Stimulated activated CD4-positive, alpha-beta T cell treated with anti-CD3 and anti-CD28 coated beads, Interleukin-4, amount 100 ng/mL, for 24 hours (primary cell): Measurements from ENCODE around the gene SIDT2.

Experiments
- DNase-seq: peaks from one replicate; pipeline ENCODE4 v3.0.0-alpha.2; 2020

The SIDT2 gene

GRCh38 chr11:117223741-117224689 is 45.5 kb downstream of the SIDT2 start:
- DNase-seq = no peak

- DNase-seq = no peak
These were observed 47.1 kb downstream of the SIDT2 start for GRCh38 chr11:117225553-117226170.

- peak; percentile 31 for DNase-seq
These were observed 48.1 kb downstream of the SIDT2 start for GRCh38 chr11:117226388-117227385.

GRCh38 chr11:117228091-117228490 is 49.5 kb downstream of the SIDT2 start:
- no peak for DNase-seq

- no peak for DNase-seq
These were observed 50.9 kb downstream of the SIDT2 start for GRCh38 chr11:117229411-117229810.

- DNase-seq = no peak
These were observed 51.4 kb downstream of the SIDT2 start for GRCh38 chr11:117229931-117230285.

GRCh38 chr11:117230286-117230961 is 51.9 kb downstream of the SIDT2 start:
- peak; percentile 70 for DNase-seq

- DNase-seq = no peak
These were observed 52.7 kb downstream of the SIDT2 start for GRCh38 chr11:117230999-117231841.

- DNase-seq = peak; percentile 65
These were observed 53.2 kb downstream of the SIDT2 start, which contains the start of gene PCSK7 for GRCh38 chr11:117231842-117232091. Gene PCSK7 (minus strand): TSS chr11:117232073. CDS start chr11:117229844, 2,229 bp downstream.

- DNase-seq = peak; percentile 73
These were observed 53.7 kb downstream of the SIDT2 start, which contains the start of gene RNF214 for GRCh38 chr11:117232092-117232878. Gene RNF214 (plus strand): TSS chr11:117232671. CDS start chr11:117234273, 1,602 bp downstream.

- no peak for DNase-seq
These were observed 54.4 kb downstream of the SIDT2 start for GRCh38 chr11:117232911-117233409.

- no peak for DNase-seq
These were observed 59.7 kb downstream of the SIDT2 start for GRCh38 chr11:117238221-117238620.

- no peak for DNase-seq
These were observed 60.8 kb downstream of the SIDT2 start for GRCh38 chr11:117239295-117239694.
